T follicular helper cell (primary cell): ENCODE results near the gene CDC42EP1.

Experiments
- DNase-seq: peaks from one replicate; pipeline ENCODE4 v3.0.0-alpha.2; 2020; ENCODE audit warnings: low read depth

The CDC42EP1 gene

GRCh38 chr22:37611207-37611606 is 50.9 kb downstream of the CDC42EP1 start:
- DNase-seq = no peak

- DNase-seq = no peak
These were observed 56.2 kb downstream of the CDC42EP1 start for GRCh38 chr22:37616201-37617083.

- no peak for DNase-seq
These were observed 57.2 kb downstream of the CDC42EP1 start for GRCh38 chr22:37617431-37617830.

- no peak for DNase-seq
These were observed 57.9 kb downstream of the CDC42EP1 start for GRCh38 chr22:37618072-37618656.

- DNase-seq = no peak
These were observed 58.4 kb downstream of the CDC42EP1 start for GRCh38 chr22:37618674-37619073.
